Astrocyte of the spinal cord (primary cell): Measurements from ENCODE around the gene MEGF6.
"Not testable (repeated sequence)": the region's sequence is repeated elsewhere in the genome, so short reads cannot be mapped to it uniquely, and the experiment has no call there.

Source experiments
- DNase-seq: peaks from one replicate; pipeline ENCODE4 v3.0.0; 2011; ENCODE audit warnings: low read depth, low spot score
- H3K4me3 ChIP-seq: 2 replicates; pipeline ENCODE4 v1.5.1; 2011; ENCODE audit warnings: low read depth, mild to moderate bottlenecking, low read length, moderate library complexity
- in situ Hi-C: cut with HindIII; loops from 2 replicates; pipeline ENCODE4 v1.10.0; 2017; ENCODE audit warnings: low sequenced_read_pairs
- TF ChIP-seq, protein P1 (sequence below): IDR thresholded peaks from 2 replicates; pipeline ENCODE4 v1.5.1; 2012; ENCODE audit warnings: low read depth, mild to moderate bottlenecking, low read length, inconsistent platforms

The MEGF6 gene

DNA sequence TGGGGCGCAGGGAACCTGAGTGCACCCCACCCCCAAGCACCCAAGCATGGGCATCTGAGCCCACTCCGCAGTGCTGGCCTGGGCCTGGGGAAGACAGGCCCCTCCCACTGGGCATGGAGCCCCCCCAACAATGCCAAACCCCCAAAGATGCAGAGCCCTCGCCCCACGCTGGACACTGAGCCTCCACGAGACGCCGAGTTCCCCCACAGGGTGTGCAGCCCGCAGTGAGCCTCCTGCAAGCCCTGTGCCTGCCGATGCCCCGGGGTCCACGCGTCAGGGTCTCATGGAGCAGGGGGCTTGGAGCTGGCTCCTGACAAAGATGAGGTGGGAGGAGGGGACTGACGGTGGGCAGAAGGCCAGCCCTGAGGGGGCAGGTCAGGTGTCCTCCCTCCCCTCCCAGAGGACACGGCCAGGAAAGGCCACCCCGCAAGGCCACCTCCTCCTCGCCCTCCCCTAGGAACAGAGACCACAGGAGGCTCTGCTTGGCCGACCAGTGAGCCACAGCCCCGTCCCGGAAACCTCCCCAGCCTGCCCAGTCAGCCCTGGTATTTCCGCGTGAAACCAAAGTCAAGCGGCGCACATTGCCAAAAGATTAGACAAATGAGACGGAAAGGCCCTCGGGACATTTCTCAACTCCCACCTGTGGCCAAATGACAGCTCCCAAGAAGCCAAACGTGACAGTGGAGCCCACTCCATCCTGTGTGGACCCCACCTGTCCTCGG is 33.4 kb downstream of the MEGF6 start:
- no peak overlapping the region for H3K4me3 ChIP-seq
- peak; percentile 66 for DNase-seq
- TF ChIP-seq, protein P1, sequence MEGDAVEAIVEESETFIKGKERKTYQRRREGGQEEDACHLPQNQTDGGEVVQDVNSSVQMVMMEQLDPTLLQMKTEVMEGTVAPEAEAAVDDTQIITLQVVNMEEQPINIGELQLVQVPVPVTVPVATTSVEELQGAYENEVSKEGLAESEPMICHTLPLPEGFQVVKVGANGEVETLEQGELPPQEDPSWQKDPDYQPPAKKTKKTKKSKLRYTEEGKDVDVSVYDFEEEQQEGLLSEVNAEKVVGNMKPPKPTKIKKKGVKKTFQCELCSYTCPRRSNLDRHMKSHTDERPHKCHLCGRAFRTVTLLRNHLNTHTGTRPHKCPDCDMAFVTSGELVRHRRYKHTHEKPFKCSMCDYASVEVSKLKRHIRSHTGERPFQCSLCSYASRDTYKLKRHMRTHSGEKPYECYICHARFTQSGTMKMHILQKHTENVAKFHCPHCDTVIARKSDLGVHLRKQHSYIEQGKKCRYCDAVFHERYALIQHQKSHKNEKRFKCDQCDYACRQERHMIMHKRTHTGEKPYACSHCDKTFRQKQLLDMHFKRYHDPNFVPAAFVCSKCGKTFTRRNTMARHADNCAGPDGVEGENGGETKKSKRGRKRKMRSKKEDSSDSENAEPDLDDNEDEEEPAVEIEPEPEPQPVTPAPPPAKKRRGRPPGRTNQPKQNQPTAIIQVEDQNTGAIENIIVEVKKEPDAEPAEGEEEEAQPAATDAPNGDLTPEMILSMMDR, result no peak
- in situ Hi-C loops, result no loop called here

DNA sequence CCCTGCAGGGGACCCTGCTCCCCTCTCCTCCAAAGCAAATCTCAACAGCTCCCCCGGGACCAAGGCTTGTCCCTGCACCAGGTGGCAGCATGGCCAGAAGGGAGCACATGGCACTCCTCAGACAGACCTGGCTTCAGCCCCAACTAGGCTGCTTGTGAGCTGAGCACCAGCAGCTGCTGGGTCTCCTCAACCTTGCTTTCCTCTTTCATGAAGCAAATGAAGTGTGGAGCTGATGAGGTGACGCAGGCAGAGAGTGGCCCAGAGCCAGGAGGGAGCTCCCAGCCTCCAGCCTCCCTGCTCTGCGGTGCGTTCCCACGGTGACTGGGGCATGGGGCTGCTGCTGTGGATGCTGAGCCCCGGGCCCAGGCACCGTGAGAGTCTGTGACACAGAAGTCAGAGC is 34.0 kb downstream of the MEGF6 start:
- in situ Hi-C loops, result no loop called here
- DNase-seq, result peak; percentile 64
- TF ChIP-seq, protein P1, result no peak
- no peak overlapping the region for H3K4me3 ChIP-seq

DNA sequence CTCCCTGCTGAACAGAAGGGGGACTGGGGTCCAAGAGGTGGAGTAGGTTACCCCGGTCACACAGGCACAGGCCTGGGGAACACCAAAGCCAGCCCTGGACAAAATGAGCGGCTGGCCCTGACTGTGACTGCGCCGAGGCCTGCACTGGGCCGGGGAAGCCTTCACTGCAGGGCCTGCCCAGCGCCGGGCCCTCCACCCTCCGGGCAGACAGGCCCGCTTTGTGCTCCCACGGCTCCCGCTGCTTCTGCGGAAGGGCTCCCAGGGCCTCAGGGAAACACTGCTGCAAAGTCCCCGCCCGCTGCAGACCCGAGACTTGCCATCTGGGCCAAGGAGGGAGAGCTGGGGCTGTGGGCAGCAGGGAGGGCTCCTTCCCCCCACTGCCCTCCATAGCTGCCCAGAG is 35.3 kb downstream of the MEGF6 start:
- no peak overlapping the region for H3K4me3 ChIP-seq
- no peak for DNase-seq
- TF ChIP-seq, protein P1, result no peak
- in situ Hi-C loops, result no loop called here

DNA sequence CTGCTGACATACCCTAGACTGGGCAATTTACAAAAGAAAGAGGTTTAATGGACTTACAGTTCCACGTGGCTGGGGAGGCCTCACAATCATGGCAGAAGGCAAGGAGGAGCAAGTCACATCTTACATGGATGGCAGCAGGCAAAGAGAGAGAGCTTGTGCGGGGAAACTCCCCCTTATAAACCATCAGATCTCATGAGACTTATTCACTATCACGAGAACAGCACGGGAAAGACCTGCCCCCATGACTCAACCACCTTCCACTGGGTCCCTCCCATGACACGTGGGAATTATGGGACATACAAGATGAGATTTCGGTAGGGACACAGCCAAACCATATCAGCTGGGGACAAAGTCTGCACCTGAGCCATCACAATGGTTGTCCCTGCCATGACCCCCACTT is 35.8 kb downstream of the MEGF6 start:
- in situ Hi-C loops, H3K4me3 ChIP-seq, DNase-seq: not testable (repeated sequence)

DNA sequence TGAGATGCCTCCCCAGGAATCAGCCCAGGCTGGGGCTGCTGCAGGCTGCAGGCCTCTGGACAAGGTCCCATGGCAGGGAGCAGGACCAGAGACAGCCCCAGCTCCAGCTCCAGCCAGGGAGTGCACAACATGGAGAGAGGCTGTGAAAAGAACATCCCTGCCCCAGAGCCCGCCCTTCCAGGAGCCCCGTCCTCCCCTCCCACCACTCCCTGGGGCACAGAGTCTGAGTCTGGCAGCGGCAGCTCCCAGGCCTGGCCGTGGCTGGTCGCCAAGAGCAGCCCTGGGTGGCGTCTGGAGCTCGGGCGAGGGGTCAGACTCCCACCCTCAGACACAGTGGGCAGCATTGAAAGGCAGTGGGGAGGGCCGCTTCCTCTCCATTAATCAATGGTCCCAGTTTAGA is 37.8 kb downstream of the MEGF6 start:
- DNase-seq, result no peak
- in situ Hi-C loops, result no loop called here
- TF ChIP-seq, protein P1, result no peak

DNA sequence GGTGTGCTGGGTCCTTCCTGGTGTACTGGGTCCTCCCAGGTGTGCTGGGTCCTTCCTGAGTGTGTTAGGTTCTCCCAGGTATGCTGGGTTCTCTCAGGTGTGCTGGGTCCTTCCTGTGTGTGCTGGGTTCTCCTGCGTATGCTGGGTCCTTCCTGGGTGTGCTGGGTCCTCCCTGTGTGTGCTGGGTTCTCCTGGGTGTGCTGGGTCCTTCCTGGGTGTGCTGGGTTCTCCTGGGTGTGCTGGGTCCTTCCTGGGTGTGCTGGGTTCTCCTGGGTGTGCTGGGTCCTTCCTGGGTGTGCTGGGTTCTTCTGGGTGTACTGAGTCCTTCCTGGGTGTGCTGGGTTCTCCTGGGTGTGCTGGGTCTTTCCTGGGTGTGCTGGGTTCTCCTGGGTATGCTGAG is 38.7 kb downstream of the MEGF6 start:
- in situ Hi-C loops, H3K4me3 ChIP-seq, DNase-seq: not testable (repeated sequence)

More for the DNA sequence above, 37.8 kb downstream of the MEGF6 start:
- H3K4me3 ChIP-seq, result no peak overlapping the region

DNA sequence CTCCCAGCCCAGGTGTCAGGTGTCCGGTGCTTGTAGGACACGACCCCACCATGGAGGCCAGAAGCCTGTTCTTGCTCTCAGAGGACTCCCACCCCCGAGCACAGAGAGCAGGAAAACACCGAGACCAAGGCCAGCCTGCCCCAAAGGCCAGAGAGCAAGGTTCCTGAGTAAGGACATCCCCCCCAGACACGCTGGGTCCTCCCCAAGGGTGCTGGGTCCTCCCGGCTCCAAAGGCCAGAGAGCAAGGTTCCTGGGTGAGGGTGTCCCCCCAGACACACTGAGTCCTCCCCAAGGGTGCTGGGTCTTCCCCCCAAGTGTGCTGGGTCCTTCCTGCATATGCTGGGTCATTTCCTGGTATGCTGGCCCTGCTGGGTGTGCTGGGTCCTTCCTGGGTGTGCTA is 40.0 kb downstream of the MEGF6 start:
- no peak overlapping the region for H3K4me3 ChIP-seq
- TF ChIP-seq, protein P1, result no peak
- no peak for DNase-seq
- in situ Hi-C loops, result no loop called here
